Parathyroid adenoma (tissue), 2 donors: ENCODE data around the gene GRM7.

ENCODE experiments used
- H2AFZ ChIP-seq: fragments of 300-600 bp; sonication (generic); one replicate; pipeline ENCODE4 v1.7.0; 2017; ENCODE audit warnings: antibody characterized with exemption, mild to moderate bottlenecking
- H3K27ac ChIP-seq: fragments of 300-600 bp; sonication (generic); one replicate; pipeline ENCODE4 v1.7.0; 2017
- H3K27me3 ChIP-seq: fragments of 300-600 bp; sonication (generic); one replicate; pipeline ENCODE4 v1.7.0; 2017; ENCODE audit warnings: low read length; ENCODE audit not compliant: control insufficient read depth, insufficient read depth
- H3K36me3 ChIP-seq: fragments of 300-600 bp; sonication (generic); one replicate; pipeline ENCODE4 v1.7.0; 2017; ENCODE audit warnings: low read length; ENCODE audit not compliant: control insufficient read depth, insufficient read depth
- H3K4me1 ChIP-seq: fragments of 300-600 bp; sonication (generic); one replicate; pipeline ENCODE4 v1.7.0; 2017; ENCODE audit warnings: control low read depth
- H3K4me2 ChIP-seq: fragments of 300-600 bp; sonication (generic); one replicate; pipeline ENCODE4 v1.7.0; 2017; ENCODE audit warnings: low read length
- H3K4me3 ChIP-seq: fragments of 300-600 bp; sonication (generic); one replicate; pipeline ENCODE4 v1.7.0; 2017; ENCODE audit warnings: low read depth, low read length
- H3K79me2 ChIP-seq: fragments of 300-600 bp; sonication (generic); one replicate; pipeline ENCODE4 v1.7.0; 2017; ENCODE audit warnings: control low read depth
- H3K9ac ChIP-seq: fragments of 300-600 bp; sonication (generic); one replicate; pipeline ENCODE4 v1.7.0; 2017; ENCODE audit warnings: mild to moderate bottlenecking
- H3K9me3 ChIP-seq: fragments of 300-600 bp; sonication (generic); one replicate; pipeline ENCODE4 v1.7.0; 2017; ENCODE audit warnings: low read length; ENCODE audit not compliant: control insufficient read depth
- TF ChIP-seq, protein P1 (sequence below): fragments of 300-600 bp; sonication (generic); IDR thresholded peaks from one replicate; pipeline ENCODE4 v1.7.0; 2017; ENCODE audit warnings: antibody characterized with exemption, mild to moderate bottlenecking
- donor health status: primary hyperparathyroidism.

The GRM7 gene

DNA sequence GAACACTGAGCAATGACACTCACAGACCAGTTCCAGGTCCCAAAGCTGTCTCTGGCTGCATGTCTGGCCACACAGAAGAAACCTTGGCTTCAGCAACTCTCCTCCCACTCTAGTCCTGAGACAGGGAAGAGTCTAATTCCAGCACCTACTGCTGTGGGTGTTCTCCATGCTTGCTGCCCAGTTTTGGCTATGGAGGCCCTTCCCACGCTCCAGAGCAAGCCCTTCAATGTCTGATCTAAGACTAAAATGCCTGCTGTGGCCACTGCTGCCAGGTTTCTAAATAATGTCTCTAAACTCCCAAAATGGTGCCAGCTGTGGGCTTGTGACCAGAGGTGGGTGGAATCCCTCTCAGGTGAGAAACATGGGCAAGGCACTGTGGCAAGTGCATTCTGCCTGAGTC lies 531.3 kb downstream of the GRM7 start:
- Histone ChIP-seq H3K4me1 (no peaks in the 10 kb centered on the region), H3K9me3 (no peaks in the 10 kb centered on the region), H3K4me3 (no peak overlapping the region), H3K79me2 (no peaks in the 10 kb centered on the region), H3K36me3 (no peaks in the 10 kb centered on the region), H2AFZ (no peak overlapping the region), H3K9ac (no peak overlapping the region), H3K27ac (no peak overlapping the region), H3K4me2 (no peak overlapping the region), H3K27me3 (no peaks in the 10 kb centered on the region)
- TF ChIP-seq, protein P1, sequence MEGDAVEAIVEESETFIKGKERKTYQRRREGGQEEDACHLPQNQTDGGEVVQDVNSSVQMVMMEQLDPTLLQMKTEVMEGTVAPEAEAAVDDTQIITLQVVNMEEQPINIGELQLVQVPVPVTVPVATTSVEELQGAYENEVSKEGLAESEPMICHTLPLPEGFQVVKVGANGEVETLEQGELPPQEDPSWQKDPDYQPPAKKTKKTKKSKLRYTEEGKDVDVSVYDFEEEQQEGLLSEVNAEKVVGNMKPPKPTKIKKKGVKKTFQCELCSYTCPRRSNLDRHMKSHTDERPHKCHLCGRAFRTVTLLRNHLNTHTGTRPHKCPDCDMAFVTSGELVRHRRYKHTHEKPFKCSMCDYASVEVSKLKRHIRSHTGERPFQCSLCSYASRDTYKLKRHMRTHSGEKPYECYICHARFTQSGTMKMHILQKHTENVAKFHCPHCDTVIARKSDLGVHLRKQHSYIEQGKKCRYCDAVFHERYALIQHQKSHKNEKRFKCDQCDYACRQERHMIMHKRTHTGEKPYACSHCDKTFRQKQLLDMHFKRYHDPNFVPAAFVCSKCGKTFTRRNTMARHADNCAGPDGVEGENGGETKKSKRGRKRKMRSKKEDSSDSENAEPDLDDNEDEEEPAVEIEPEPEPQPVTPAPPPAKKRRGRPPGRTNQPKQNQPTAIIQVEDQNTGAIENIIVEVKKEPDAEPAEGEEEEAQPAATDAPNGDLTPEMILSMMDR: no peak

- Histone ChIP-seq H3K79me2 (no peaks in the 10 kb centered on the region), H3K27me3 (no peaks in the 10 kb centered on the region), H3K9me3 (no peaks in the 10 kb centered on the region), H3K4me3 (no peak overlapping the region), H3K4me2 (no peak overlapping the region), H2AFZ (no peak overlapping the region), H3K4me1 (no peaks in the 10 kb centered on the region), H3K36me3 (no peaks in the 10 kb centered on the region), H3K27ac (no peak overlapping the region), H3K9ac (no peak overlapping the region)
- TF ChIP-seq, protein P1: no peak
These were observed 533.2 kb downstream of the GRM7 start for GRCh38 chr3:7393944-7394605.

DNA sequence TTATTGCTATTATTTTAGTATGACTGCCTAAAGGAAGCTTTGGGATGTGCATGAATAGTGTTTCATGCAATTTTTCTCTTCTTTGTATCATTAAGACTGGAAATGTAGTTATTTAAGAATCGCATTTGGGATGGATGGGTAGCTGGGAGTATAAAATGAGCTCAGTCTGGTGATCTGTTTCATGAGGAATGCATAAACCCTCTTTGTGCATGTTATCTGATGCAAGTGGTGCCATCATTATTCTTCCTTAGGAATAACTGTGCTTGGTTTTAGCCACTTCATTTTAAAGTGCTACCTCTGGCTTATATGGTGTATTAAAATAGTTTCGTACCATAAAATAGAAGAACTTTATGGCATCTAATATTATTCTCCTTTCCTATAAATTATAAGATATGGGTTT lies 535.6 kb downstream of the GRM7 start:
- Histone ChIP-seq H3K4me3 (no peak overlapping the region), H3K9ac (no peak overlapping the region), H3K4me1 (no peaks in the 10 kb centered on the region), H3K9me3 (no peaks in the 10 kb centered on the region), H3K27me3 (no peaks in the 10 kb centered on the region), H3K4me2 (no peak overlapping the region), H2AFZ (no peak overlapping the region), H3K27ac (no peak overlapping the region), H3K79me2 (no peaks in the 10 kb centered on the region), H3K36me3 (no peaks in the 10 kb centered on the region)
- TF ChIP-seq, protein P1: no peak

DNA sequence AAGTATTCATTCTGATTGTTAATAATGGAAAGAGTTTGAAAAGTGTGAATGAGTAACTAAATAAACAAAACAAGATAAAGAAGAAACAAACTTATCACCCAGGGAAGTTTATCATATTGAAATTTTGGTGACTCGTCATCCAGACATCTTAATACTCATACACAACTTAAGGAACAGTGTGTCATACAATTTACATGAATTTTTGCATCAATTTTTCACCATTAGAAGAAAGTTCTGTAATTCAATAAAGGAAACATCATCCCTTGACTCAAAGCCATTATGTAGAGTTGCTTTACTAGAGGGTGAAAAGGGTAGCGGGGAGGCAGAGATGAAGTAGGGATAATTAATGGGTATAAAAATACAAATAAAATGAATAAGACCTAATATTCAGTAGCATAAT lies 536.2 kb downstream of the GRM7 start:
- H3K4me2 ChIP-seq: no peak overlapping the region
- no peaks in the 10 kb centered on the region for H3K4me1 ChIP-seq
- no peak overlapping the region for H2AFZ ChIP-seq
- no peak overlapping the region for H3K9ac ChIP-seq
- no peaks in the 10 kb centered on the region for H3K9me3 ChIP-seq
- no peaks in the 10 kb centered on the region for H3K27me3 ChIP-seq
- TF ChIP-seq, protein P1: no peak
- H3K27ac ChIP-seq: no peak overlapping the region
- H3K79me2 ChIP-seq: no peaks in the 10 kb centered on the region
- no peak overlapping the region for H3K4me3 ChIP-seq
- no peaks in the 10 kb centered on the region for H3K36me3 ChIP-seq

- H3K79me2 ChIP-seq: no peaks in the 10 kb centered on the region
- H3K9me3 ChIP-seq: no peaks in the 10 kb centered on the region
- H3K4me1 ChIP-seq: no peaks in the 10 kb centered on the region
- no peak overlapping the region for H3K4me2 ChIP-seq
- no peaks in the 10 kb centered on the region for H3K36me3 ChIP-seq
- no peak overlapping the region for H3K27ac ChIP-seq
- H2AFZ ChIP-seq: no peak overlapping the region
- TF ChIP-seq, protein P1: no peak
- H3K27me3 ChIP-seq: no peaks in the 10 kb centered on the region
- no peak overlapping the region for H3K9ac ChIP-seq
- no peak overlapping the region for H3K4me3 ChIP-seq
These were observed 539.4 kb downstream of the GRM7 start for GRCh38 chr3:7400360-7400759.
